ENCODE data around the gene SHMT1.

SHMT1 gene

GRCh38 chr17:18281788-18282187 lies 81.6 kb downstream of the SHMT1 start:
- DNase-seq, result no peak

GRCh38 chr17:18280766-18281371 lies 82.5 kb downstream of the SHMT1 start:
- no peak for DNase-seq

- DNase-seq, result no peak
Measured at GRCh38 chr17:18280249-18280648, 83.1 kb downstream of the SHMT1 start.

- DNase-seq, result no peak
Measured at GRCh38 chr17:18278867-18279266, 84.5 kb downstream of the SHMT1 start.

Measured in suppressor macrophage (primary cell).